Measurements from ENCODE around the gene GRM1.

GRM1 gene

GRCh38 chr6:146422789-146423375 lies 394.0 kb downstream of the GRM1 start:
- Histone ChIP-seq H3K27ac (replicated peaks) (no peak overlapping the region), H3K4me3 (replicated peaks; ENCODE audit: insufficient read depth, low read length) (no peak overlapping the region), H3K27me3 (ENCODE audit: insufficient read depth, poor library complexity, severe bottlenecking) (no peaks in the 10 kb centered on the region)
- no peak for DNase-seq (ENCODE audit: low read depth in 1 of 2, low spot score in 1 of 2)
- TF ChIP-seq, protein P1, sequence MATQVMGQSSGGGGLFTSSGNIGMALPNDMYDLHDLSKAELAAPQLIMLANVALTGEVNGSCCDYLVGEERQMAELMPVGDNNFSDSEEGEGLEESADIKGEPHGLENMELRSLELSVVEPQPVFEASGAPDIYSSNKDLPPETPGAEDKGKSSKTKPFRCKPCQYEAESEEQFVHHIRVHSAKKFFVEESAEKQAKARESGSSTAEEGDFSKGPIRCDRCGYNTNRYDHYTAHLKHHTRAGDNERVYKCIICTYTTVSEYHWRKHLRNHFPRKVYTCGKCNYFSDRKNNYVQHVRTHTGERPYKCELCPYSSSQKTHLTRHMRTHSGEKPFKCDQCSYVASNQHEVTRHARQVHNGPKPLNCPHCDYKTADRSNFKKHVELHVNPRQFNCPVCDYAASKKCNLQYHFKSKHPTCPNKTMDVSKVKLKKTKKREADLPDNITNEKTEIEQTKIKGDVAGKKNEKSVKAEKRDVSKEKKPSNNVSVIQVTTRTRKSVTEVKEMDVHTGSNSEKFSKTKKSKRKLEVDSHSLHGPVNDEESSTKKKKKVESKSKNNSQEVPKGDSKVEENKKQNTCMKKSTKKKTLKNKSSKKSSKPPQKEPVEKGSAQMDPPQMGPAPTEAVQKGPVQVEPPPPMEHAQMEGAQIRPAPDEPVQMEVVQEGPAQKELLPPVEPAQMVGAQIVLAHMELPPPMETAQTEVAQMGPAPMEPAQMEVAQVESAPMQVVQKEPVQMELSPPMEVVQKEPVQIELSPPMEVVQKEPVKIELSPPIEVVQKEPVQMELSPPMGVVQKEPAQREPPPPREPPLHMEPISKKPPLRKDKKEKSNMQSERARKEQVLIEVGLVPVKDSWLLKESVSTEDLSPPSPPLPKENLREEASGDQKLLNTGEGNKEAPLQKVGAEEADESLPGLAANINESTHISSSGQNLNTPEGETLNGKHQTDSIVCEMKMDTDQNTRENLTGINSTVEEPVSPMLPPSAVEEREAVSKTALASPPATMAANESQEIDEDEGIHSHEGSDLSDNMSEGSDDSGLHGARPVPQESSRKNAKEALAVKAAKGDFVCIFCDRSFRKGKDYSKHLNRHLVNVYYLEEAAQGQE (IDR thresholded peaks at IDR 0.05; ENCODE audit: insufficient replicate concordance, low read depth), result no peak
- no peak for TF ChIP-seq POLR2AphosphoS5 (IDR thresholded peaks at IDR 0.05; ENCODE audit: low read depth)
- TF ChIP-seq GABPA (IDR thresholded peaks at IDR 0.05; ENCODE audit: low read depth), result no peak
- TF ChIP-seq, protein P2, sequence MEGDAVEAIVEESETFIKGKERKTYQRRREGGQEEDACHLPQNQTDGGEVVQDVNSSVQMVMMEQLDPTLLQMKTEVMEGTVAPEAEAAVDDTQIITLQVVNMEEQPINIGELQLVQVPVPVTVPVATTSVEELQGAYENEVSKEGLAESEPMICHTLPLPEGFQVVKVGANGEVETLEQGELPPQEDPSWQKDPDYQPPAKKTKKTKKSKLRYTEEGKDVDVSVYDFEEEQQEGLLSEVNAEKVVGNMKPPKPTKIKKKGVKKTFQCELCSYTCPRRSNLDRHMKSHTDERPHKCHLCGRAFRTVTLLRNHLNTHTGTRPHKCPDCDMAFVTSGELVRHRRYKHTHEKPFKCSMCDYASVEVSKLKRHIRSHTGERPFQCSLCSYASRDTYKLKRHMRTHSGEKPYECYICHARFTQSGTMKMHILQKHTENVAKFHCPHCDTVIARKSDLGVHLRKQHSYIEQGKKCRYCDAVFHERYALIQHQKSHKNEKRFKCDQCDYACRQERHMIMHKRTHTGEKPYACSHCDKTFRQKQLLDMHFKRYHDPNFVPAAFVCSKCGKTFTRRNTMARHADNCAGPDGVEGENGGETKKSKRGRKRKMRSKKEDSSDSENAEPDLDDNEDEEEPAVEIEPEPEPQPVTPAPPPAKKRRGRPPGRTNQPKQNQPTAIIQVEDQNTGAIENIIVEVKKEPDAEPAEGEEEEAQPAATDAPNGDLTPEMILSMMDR (IDR thresholded peaks at IDR 0.05; ENCODE audit: insufficient read depth, low read length), result no peak
- no peak for TF ChIP-seq SPI1 (IDR thresholded peaks at IDR 0.05; ENCODE audit: borderline replicate concordance, low read depth)

DNA sequence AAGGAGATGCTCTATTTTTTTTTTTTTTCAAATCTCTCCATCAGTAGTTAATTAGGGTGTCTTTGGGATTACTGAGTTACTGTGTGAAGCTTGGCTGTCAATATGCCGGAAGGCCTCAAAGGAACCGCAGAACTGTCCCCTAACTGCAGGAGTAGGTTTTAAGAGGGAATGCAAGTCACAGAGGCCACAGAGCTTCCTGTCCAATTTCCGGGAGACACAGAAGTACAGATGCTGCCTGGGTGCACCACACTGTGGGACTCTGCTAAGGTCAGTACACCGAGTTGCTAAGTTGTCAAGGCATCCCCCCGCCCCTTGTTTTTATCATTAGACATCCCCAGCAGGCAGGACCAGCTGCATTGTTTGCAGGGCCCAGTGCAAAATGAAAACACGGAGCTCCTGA lies 394.6 kb downstream of the GRM1 start:
- H3K27ac ChIP-seq (replicated peaks), result no peak overlapping the region
- DNase-seq (ENCODE audit: low read depth in 1 of 2, low spot score in 1 of 2), result no peak
- H3K4me3 ChIP-seq (replicated peaks; ENCODE audit: insufficient read depth, low read length), result no peak overlapping the region
- H3K27me3 ChIP-seq (ENCODE audit: insufficient read depth, poor library complexity, severe bottlenecking), result no peaks in the 10 kb centered on the region
- TF ChIP-seq, protein P1 (IDR thresholded peaks at IDR 0.05; ENCODE audit: insufficient replicate concordance, low read depth), result no peak
- TF ChIP-seq, protein P2 (IDR thresholded peaks at IDR 0.05; ENCODE audit: insufficient read depth, low read length), result no peak
- no peak for TF ChIP-seq SPI1 (IDR thresholded peaks at IDR 0.05; ENCODE audit: borderline replicate concordance, low read depth)

DNA sequence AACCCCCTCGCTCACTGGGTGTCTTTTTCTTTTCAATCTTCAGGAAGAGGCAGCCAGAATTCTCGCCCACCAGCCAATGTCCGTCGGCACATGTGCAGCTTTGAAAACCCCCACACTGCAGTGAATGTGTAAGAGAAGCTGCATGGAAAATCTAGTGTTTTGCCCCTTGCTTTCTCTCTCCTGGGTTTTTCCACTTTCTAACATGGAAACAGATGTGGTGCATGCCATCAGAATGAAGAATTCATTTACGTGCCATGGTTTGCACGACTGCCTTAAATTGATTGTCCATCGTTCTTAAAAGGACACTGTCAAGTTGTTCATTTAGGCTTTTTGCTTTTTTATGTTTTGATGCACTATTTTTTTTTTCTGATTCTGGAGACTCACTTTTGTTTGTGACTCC lies 397.7 kb downstream of the GRM1 start:
- H3K27ac ChIP-seq (replicated peaks), result no peak overlapping the region
- TF ChIP-seq POLR2AphosphoS5 (IDR thresholded peaks at IDR 0.05; ENCODE audit: low read depth) (no peak), SPI1 (IDR thresholded peaks at IDR 0.05; ENCODE audit: borderline replicate concordance, low read depth) (no peak), GABPA (IDR thresholded peaks at IDR 0.05; ENCODE audit: low read depth) (no peak)
- TF ChIP-seq, protein P1 (IDR thresholded peaks at IDR 0.05; ENCODE audit: insufficient replicate concordance, low read depth), result no peak
- TF ChIP-seq, protein P2 (IDR thresholded peaks at IDR 0.05; ENCODE audit: insufficient read depth, low read length), result no peak
- H3K4me3 ChIP-seq (replicated peaks; ENCODE audit: insufficient read depth, low read length), result no peak overlapping the region
- H3K27me3 ChIP-seq (ENCODE audit: insufficient read depth, poor library complexity, severe bottlenecking), result no peaks in the 10 kb centered on the region
- no peak for DNase-seq (ENCODE audit: low read depth in 1 of 2, low spot score in 1 of 2)

Measured in HL-60 (cell line).